ENCODE results near the gene GAL3ST1. TPM values are rescaled to one million over a fixed set of nuclear protein-coding genes. Genes with fewer than 3 reads are reported as not detected.
"Not testable (repeated sequence)": the region's sequence is repeated elsewhere in the genome, so short reads cannot be mapped to it uniquely, and the experiment has no call there.

Gene GAL3ST1
- total RNA-seq, 1 donor from 2014 or later = not detected

DNA sequence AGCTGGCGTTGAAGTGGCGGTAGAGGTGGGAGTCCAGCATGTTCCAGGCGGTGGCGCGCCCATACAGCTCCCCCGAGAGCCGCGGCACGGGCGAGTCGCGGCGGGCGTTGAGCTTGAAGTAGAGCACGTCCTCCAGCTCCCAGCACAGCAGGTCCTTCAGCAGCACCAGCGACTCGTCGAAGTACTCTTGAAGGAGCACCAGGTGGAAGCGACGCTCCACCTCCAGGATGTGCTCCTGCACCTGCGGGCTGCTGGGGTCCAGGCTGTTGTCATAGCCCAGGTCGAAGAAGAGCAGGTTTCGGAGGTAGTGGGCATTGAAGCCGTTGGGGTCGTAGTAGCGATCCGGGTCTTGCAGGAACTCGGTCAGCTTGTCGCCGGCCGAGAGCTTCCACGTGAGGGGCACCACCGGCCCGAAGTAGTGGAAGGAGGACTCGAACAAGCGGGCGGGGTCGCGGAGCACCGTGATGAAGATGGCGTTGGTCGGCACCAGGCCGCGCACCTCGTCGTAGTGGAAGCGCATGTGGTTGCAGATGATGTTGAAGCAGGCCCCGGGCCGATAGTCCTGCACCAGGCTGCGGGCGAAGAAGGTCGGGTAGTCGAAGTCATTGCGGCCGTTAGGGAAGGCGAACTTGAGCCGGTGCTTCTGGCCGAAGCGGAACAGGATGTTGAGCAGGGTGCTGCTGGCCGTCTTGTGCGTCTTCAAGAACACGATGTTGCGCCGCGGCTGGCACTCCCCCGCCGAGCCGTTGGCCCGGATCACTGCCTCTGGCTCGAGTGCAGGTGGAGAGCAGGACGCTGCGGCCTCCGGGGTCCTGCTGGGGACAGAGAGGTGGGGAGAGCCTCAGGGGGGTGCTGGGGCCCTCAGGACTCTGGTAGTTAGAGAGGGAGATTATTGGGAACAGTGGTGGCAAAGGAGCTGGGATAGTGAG is 18.9 kb downstream of the GAL3ST1 start:
- H3K27ac Mint-ChIP-seq = no peak overlapping the region
- DNase-seq (ENCODE audit: low spot score) = no peak
- no peaks in the 10 kb centered on the region for H3K4me1 Mint-ChIP-seq (ENCODE audit: low read depth)
- no peaks in the 10 kb centered on the region for H3K9me3 Mint-ChIP-seq
- H3K27me3 Mint-ChIP-seq (ENCODE audit: low read depth) = no peaks in the 10 kb centered on the region
- intact Hi-C loops (cut with micrococcal nuclease) = no loop called here
- H3K36me3 Mint-ChIP-seq (ENCODE audit: low read depth) = no peaks in the 10 kb centered on the region
- H3K4me3 Mint-ChIP-seq (ENCODE audit: low read depth) = no peak overlapping the region

DNA sequence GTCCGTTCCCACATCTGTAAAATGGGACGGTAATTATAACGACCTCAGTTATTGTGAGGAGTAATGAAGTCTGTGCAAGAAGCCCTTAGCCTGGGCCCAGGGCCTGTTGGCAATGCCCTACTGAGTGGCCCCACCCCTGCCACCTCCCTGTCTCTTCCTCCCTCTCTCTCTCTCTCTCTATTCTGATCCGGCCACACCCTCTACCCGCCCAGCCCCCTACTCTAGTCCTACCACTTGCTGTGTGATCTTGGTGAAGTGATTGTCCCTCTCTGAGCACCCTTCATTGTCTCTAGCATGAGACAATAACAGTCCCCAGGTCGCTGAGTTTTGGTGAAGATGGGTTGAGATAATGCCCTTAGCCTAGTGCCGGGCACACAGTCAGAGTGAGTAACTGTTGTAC is 20.5 kb downstream of the GAL3ST1 start:
- Mint-ChIP-seq H3K9me3 (no peaks in the 10 kb centered on the region), H3K4me3 (ENCODE audit: low read depth) (no peak overlapping the region), H3K27me3 (ENCODE audit: low read depth) (no peaks in the 10 kb centered on the region), H3K36me3 (ENCODE audit: low read depth) (no peaks in the 10 kb centered on the region), H3K4me1 (ENCODE audit: low read depth) (no peaks in the 10 kb centered on the region), H3K27ac (no peak overlapping the region)
- intact Hi-C loops (cut with micrococcal nuclease) = no loop called here
- DNase-seq (ENCODE audit: low spot score) = no peak

DNA sequence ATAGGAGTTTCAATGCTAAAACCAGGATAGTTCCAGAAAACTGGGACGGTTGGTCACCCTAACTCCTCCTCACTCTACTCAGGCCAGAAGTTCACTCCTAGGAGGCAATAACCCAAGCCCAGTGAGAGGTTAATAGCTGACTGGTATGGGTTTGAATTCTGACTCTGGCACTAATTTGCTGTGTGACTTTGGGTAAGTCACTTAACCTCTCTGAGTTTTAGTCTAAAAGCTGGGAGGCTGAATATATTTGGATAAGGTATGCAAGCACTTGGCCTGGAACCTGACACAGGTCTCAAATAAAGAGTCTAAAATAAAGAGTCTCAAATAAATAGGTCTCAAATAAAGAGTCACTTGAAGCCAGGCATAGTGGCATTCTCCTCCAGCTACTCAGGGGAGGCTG is 21.7 kb downstream of the GAL3ST1 start:
- Mint-ChIP-seq H3K27ac (no peak overlapping the region), H3K4me1 (ENCODE audit: low read depth) (no peaks in the 10 kb centered on the region), H3K27me3 (ENCODE audit: low read depth) (no peaks in the 10 kb centered on the region), H3K4me3 (ENCODE audit: low read depth) (no peak overlapping the region), H3K9me3 (no peaks in the 10 kb centered on the region), H3K36me3 (ENCODE audit: low read depth) (no peaks in the 10 kb centered on the region)
- DNase-seq (ENCODE audit: low spot score) = no peak
- intact Hi-C loops (cut with micrococcal nuclease) = no loop called here

DNA sequence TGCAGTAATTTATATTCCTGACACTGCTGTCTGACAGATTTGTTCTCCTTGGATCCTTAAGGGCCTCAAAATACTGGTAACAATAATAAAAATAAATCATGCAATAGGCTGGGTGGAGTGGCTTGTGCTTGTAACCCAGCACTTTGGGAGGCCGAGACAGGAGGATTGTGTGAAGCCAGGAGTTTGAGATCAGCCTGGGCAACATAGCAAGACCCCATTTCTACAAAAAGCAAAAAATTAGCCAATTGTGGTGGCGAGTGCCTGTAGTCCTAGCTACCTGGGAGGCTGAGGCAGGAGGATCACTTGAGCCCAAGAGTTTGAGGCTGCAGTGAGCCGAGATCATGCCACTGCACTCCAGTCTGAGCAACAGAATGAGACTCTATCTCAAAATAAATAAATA is 22.7 kb downstream of the GAL3ST1 start:
- H3K4me1 Mint-ChIP-seq (ENCODE audit: low read depth); H3K36me3 Mint-ChIP-seq (ENCODE audit: low read depth); H3K4me3 Mint-ChIP-seq (ENCODE audit: low read depth); H3K27me3 Mint-ChIP-seq (ENCODE audit: low read depth); H3K9me3 Mint-ChIP-seq; H3K27ac Mint-ChIP-seq; DNase-seq (ENCODE audit: low spot score); intact Hi-C loops (cut with micrococcal nuclease): not testable (repeated sequence)

DNA sequence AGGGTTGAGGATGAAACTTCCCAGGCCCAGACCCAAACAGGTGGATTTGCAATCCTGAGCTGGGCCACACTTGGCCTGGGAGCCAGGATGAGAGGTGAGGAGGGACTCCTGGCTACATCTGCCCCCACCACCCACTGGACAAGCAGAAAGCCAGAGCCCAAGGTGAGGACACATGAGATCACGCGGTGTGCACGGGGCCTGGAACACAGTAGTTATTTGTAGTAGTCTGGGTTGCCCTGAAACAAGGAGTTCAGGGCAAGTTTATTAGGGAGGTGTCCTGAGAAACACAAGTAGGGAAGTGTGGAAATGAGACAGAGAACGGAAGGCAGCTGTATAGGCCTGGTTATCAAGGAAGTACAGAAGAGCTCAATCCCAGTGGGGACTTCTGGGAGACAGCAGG is 27.3 kb downstream of the GAL3ST1 start:
- H3K27me3 Mint-ChIP-seq (ENCODE audit: low read depth) = peaks cover 20% of the 10 kb centered on the region
- H3K4me3 Mint-ChIP-seq (ENCODE audit: low read depth) = no peak overlapping the region

DNA sequence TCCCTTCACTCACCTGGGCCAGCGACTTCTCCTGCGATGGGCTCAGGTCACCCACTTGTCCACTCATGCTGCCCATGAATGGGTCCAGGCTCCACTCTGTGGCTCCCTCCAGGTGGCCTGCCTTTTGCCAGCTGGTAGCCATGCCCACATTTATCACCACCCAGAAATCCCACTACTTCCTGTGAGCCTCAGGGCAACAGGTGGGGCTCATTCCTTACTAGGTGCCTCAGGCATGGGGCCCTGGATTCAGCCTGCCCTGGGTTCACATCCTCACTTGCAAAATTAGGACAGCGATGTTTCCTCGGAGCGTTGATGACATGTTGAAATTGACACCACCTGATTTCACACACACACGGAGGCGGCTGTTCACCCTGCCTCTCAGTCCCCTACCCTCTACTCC is 27.8 kb downstream of the GAL3ST1 start, which contains the start of gene SEC14L6:
SEC14L6 (minus strand) TSS at position 126 of the 400 bp plus-strand sequence; CDS start at position 67, 59 bp downstream.
- no peaks in the 10 kb centered on the region for H3K9me3 Mint-ChIP-seq
- DNase-seq (ENCODE audit: low spot score) = no peak
- peaks cover 2% of the 10 kb centered on the region for H3K4me1 Mint-ChIP-seq (ENCODE audit: low read depth)
- no peak within 1 kb of the TSS for H3K27ac Mint-ChIP-seq
- intact Hi-C loops (cut with micrococcal nuclease) = no loop called here
- no peak within 1 kb of the TSS for H3K4me3 Mint-ChIP-seq (ENCODE audit: low read depth)
- H3K27me3 Mint-ChIP-seq (ENCODE audit: low read depth) = peaks cover 23% of the 10 kb centered on the region
- H3K36me3 Mint-ChIP-seq (ENCODE audit: low read depth) = no peaks in the 10 kb centered on the region

More for the DNA sequence above, 27.3 kb downstream of the GAL3ST1 start:
- H3K27ac Mint-ChIP-seq = no peak overlapping the region
- H3K36me3 Mint-ChIP-seq (ENCODE audit: low read depth) = no peaks in the 10 kb centered on the region
- peaks cover 2% of the 10 kb centered on the region for H3K4me1 Mint-ChIP-seq (ENCODE audit: low read depth)
- H3K9me3 Mint-ChIP-seq = no peaks in the 10 kb centered on the region
- intact Hi-C loops (cut with micrococcal nuclease) = no loop called here
- no peak for DNase-seq (ENCODE audit: low spot score)

DNA sequence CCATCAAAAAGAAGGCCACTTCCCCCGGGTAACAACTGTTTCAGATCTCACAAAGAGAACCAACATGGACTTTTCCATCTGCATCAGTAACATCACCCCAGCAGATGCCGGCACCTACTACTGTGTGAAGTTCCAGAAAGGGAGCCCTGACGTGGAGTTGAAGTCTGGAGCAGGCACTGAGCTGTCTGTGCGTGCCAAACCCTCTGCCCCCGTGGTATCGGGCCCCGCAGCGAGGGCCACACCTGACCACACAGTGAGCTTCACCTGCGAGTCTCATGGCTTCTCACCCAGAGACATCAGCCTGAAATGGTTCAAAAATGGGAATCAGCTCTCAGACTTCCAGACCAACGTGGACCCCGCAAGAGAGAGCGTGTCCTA is 31.7 kb downstream of the GAL3ST1 start:
- Mint-ChIP-seq H3K27me3 (ENCODE audit: low read depth) (peaks cover 34% of the 10 kb centered on the region), H3K4me1 (ENCODE audit: low read depth) (peaks cover 2% of the 10 kb centered on the region), H3K36me3 (ENCODE audit: low read depth) (no peaks in the 10 kb centered on the region), H3K4me3 (ENCODE audit: low read depth) (no peak overlapping the region), H3K27ac (no peak overlapping the region), H3K9me3 (no peaks in the 10 kb centered on the region)
- intact Hi-C loops (cut with micrococcal nuclease) = no loop called here
- DNase-seq (ENCODE audit: low spot score) = no peak

DNA sequence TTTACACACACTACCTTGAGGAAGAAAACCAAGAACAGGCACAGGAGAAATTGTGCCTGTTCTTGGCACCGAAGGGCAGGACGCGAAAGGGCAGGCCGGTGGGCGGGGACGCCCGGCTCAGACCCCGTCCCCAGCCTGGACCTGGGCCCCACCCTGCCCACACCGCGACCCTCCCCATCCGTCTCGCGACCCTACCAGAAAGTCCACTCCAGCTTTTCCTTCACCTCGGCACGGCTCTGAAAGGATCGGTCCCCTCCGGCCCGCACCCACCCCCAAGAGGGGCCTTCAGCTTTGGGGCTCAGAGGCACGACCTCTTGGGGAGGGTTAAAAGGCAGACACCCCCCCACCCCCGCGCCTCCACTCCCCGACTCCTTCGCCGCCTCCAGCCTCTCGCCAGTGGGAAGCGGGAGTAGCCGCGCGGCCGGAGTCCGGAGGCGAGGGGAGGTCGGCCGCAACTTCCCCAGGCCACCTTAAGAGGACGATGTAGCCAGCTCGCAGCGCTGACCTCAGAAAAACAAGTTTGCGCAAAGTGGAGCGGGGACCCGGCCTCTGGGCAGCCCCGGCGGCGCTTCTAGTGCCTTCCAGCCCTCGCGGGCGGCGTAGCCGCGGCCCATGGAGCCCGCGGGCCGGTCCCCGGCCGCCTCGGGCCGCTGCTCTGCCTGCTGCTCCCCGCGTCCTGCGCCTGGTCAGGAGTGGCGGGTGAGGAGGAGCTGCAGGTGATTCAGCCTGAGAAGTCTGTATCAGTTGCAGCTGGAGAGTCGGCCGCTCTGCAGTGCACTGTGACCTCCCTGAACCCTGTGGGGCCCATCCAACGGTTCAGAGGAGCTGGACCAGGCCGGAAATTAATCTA is 32.3 kb downstream of the GAL3ST1 start:
- intact Hi-C loops (cut with micrococcal nuclease) = no loop called here
- H3K4me1 Mint-ChIP-seq (ENCODE audit: low read depth) = peaks cover 2% of the 10 kb centered on the region
- no peak overlapping the region for H3K4me3 Mint-ChIP-seq (ENCODE audit: low read depth)
- H3K9me3 Mint-ChIP-seq = no peaks in the 10 kb centered on the region
- H3K27me3 Mint-ChIP-seq (ENCODE audit: low read depth) = peaks cover 36% of the 10 kb centered on the region
- DNase-seq (ENCODE audit: low spot score) = no peak
- H3K36me3 Mint-ChIP-seq (ENCODE audit: low read depth) = no peaks in the 10 kb centered on the region
- no peak overlapping the region for H3K27ac Mint-ChIP-seq

DNA sequence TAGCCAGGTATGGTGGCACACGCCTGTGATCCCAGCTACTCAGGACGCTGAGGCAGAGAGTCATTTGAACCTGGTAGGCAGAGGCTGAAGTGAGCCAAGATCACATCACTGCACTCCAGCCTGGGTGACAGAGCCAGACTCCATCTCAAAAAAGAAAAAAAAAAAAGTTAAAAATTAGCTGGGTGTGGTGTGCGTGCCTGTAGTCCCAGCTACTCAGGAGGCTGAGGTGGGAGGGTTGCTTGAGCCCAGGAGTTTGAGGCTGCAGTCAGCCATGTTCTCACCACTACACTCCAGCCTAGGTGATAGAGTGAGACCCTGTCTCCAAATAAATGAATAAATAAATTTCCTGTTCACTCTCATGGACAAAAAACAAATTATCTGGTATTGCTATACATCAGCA is 33.0 kb downstream of the GAL3ST1 start:
- H3K4me3 Mint-ChIP-seq (ENCODE audit: low read depth); H3K27ac Mint-ChIP-seq; intact Hi-C loops (cut with micrococcal nuclease); H3K9me3 Mint-ChIP-seq; H3K4me1 Mint-ChIP-seq (ENCODE audit: low read depth); H3K36me3 Mint-ChIP-seq (ENCODE audit: low read depth); DNase-seq (ENCODE audit: low spot score): not testable (repeated sequence)
- peaks cover 36% of the 10 kb centered on the region for H3K27me3 Mint-ChIP-seq (ENCODE audit: low read depth)

DNA sequence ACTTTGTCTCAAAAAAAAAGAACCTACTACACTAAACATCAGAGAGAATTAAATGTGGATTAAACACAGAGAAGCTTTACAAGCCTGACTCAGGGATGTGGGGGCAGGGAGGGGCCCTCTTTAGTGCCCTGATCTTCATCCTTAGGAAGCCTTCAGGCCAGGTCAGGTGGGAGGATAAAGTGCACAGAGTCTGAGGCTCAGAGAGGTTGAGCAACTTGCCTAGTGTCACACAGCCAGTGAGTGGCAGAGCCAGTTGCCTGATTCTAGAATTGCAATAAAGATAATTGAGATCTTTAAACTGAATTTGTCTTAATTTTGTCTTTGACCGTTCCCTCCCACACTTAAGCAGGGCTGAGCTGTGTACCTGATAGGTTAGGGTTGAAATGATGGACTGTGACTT is 35.1 kb downstream of the GAL3ST1 start:
- intact Hi-C loops (cut with micrococcal nuclease) = no loop called here
- DNase-seq (ENCODE audit: low spot score) = no peak
- Mint-ChIP-seq H3K4me1 (ENCODE audit: low read depth) (peaks cover 6% of the 10 kb centered on the region), H3K36me3 (ENCODE audit: low read depth) (no peaks in the 10 kb centered on the region), H3K4me3 (ENCODE audit: low read depth) (no peak overlapping the region), H3K9me3 (no peaks in the 10 kb centered on the region), H3K27ac (no peak overlapping the region), H3K27me3 (ENCODE audit: low read depth) (peaks cover 30% of the 10 kb centered on the region)

DNA sequence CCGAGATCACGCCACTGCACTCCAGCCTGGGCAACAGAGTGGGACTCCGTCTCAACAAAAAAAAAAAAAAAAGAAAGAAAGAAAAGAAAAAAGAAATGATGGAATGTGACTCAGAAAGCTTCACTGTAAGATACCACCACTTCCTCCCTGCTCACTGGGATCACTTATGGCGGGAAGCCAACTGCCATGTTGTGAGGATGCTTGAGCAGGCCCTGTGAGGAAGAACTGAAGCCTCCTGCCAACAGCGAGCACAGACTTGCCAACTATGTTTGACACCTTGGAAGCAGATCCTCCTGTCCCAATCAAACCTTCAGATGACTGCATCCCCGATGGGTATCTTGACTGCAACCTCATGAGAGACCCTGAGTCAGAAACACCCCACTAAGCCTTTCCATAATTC is 36.2 kb downstream of the GAL3ST1 start:
- no peak for DNase-seq (ENCODE audit: low spot score)
- H3K9me3 Mint-ChIP-seq = no peaks in the 10 kb centered on the region
- H3K36me3 Mint-ChIP-seq (ENCODE audit: low read depth) = no peaks in the 10 kb centered on the region
- H3K27ac Mint-ChIP-seq = no peak overlapping the region
- intact Hi-C loops (cut with micrococcal nuclease) = no loop called here
- H3K4me1 Mint-ChIP-seq (ENCODE audit: low read depth) = peaks cover 6% of the 10 kb centered on the region
- no peak overlapping the region for H3K4me3 Mint-ChIP-seq (ENCODE audit: low read depth)
- H3K27me3 Mint-ChIP-seq (ENCODE audit: low read depth) = peaks cover 24% of the 10 kb centered on the region

DNA sequence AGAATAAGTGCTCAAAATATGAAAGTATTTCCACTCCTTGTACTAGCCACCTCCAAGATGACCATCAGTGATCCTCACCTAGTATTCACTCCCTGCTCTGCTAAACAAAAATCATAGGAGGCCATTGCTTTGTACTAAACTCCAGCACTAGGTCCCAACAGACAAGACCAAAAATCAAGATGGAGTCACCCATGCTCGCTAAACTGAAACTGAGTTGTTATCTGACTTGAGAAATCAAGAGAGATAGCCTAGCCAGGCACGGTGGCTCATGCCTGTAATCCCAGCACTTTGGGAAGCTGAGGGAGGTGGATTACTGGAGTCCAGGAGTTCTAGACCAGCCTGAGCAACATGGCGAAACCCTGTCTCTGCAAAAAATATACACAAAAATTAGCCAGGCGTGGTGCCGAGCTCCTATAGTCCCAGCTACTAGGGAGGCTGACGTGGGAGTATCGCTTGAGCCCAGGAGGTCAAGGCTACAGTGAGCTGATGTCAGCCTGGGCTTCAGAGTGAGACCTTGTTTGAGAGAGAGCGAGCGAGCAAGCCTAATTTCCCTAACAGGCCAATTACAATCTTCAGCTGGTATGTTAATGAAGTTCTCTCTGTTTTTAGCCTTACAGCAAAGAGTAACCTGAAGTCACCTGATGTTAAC is 37.3 kb downstream of the GAL3ST1 start:
- no peaks in the 10 kb centered on the region for H3K9me3 Mint-ChIP-seq
- H3K36me3 Mint-ChIP-seq (ENCODE audit: low read depth) = no peaks in the 10 kb centered on the region
- no peak overlapping the region for H3K27ac Mint-ChIP-seq
- peaks cover 4% of the 10 kb centered on the region for H3K4me1 Mint-ChIP-seq (ENCODE audit: low read depth)
- no peak for DNase-seq (ENCODE audit: low spot score)
- peaks cover 17% of the 10 kb centered on the region for H3K27me3 Mint-ChIP-seq (ENCODE audit: low read depth)
- intact Hi-C loops (cut with micrococcal nuclease) = no loop called here
- H3K4me3 Mint-ChIP-seq (ENCODE audit: low read depth) = no peak overlapping the region

All from activated T-helper 2 cell treated with anti-CD3 and anti-CD28 coated beads, Interferon-gamma antibody, Interleukin-2, Interleukin-4, amounts not matched to agents 10 μg/mL and 5 μg/mL and 100 μg/mL, durations not matched to agents 14 hours and 24 hours and 36 hours (primary cell).